DND-41 (cell line): ENCODE data around the gene INF2.

Experiments
- ATAC-seq: fragments of 200-7000 bp; cut with Tn5 transposase; 3 replicates; pipeline ENCODE4 v1.9.1; 2021; ENCODE audit warnings: low read depth; ENCODE audit not compliant: insufficient read depth
- DNase-seq: peaks from one replicate; pipeline ENCODE4 v3.0.0-alpha.2; 2020
- H2AFZ ChIP-seq: 2 replicates; pipeline ENCODE4 v1.6.0; 2012; ENCODE audit warnings: low read depth, low read length
- H3K27ac ChIP-seq: 2 replicates; pipeline ENCODE4 v1.5.1; 2012; ENCODE audit warnings: low read length, inconsistent platforms
- H3K27me3 ChIP-seq: fragments of 200-600 bp; sonication (generic); 2 replicates; pipeline ENCODE4 v1.6.0; 2012; ENCODE audit warnings: low read length, mild to moderate bottlenecking, inconsistent platforms; ENCODE audit not compliant: insufficient read depth, poor library complexity
- H3K36me3 ChIP-seq: 2 replicates; pipeline ENCODE4 v1.5.1; 2012; ENCODE audit warnings: low read length, inconsistent platforms; ENCODE audit not compliant: insufficient read depth
- H3K4me1 ChIP-seq: 2 replicates; pipeline ENCODE4 v1.5.1; 2012; ENCODE audit warnings: mild to moderate bottlenecking, low read length; ENCODE audit not compliant: insufficient read depth
- H3K4me2 ChIP-seq: 2 replicates; pipeline ENCODE4 v1.6.0; 2012; ENCODE audit warnings: mild to moderate bottlenecking, moderate library complexity, low read length, inconsistent platforms; ENCODE audit not compliant: insufficient read depth
- H3K4me3 ChIP-seq, 2 experiments: fragments of 200-600 bp in 1 of 2; shearing (Covaris generic) in 1 of 2; 2 replicates each; pipeline ENCODE4 v1.5.1; 2012 to 2016; ENCODE audit warnings: inconsistent platforms in 2 of 2, low read length in 2 of 2, mild to moderate bottlenecking in 2 of 2, low read depth in 1 of 2, moderate library complexity in 1 of 2
- H3K79me2 ChIP-seq: 2 replicates; pipeline ENCODE4 v1.6.0; 2012; ENCODE audit warnings: low read length, inconsistent platforms; ENCODE audit not compliant: insufficient read depth
- H3K9ac ChIP-seq: 2 replicates; pipeline ENCODE4 v1.6.0; 2012; ENCODE audit warnings: low read depth, mild to moderate bottlenecking, inconsistent platforms, low read length, moderate library complexity
- H3K9me3 ChIP-seq: 2 replicates; pipeline ENCODE4 v1.5.1; 2012; ENCODE audit warnings: low read length, moderate library complexity, mild to moderate bottlenecking, inconsistent platforms; ENCODE audit not compliant: insufficient read depth, severe bottlenecking
- H4K20me1 ChIP-seq: 2 replicates; pipeline ENCODE4 v1.6.0; 2012; ENCODE audit warnings: low read length; ENCODE audit not compliant: insufficient read depth
- EZH2 ChIP-seq: IDR thresholded peaks from 3 replicates; pipeline ENCODE4 v1.6.1; 2012; ENCODE audit warnings: borderline replicate concordance, low read depth, mild to moderate bottlenecking, moderate library complexity, low read length, inconsistent platforms; ENCODE audit not compliant: severe bottlenecking
- TF ChIP-seq, protein P1 (sequence below): IDR thresholded peaks from 2 replicates; pipeline ENCODE4 v1.5.1; 2012; ENCODE audit warnings: borderline replicate concordance, low read length, moderate library complexity, mild to moderate bottlenecking; ENCODE audit not compliant: poor library complexity, severe bottlenecking; ENCODE audit errors: extremely low read depth

Gene INF2

DNA sequence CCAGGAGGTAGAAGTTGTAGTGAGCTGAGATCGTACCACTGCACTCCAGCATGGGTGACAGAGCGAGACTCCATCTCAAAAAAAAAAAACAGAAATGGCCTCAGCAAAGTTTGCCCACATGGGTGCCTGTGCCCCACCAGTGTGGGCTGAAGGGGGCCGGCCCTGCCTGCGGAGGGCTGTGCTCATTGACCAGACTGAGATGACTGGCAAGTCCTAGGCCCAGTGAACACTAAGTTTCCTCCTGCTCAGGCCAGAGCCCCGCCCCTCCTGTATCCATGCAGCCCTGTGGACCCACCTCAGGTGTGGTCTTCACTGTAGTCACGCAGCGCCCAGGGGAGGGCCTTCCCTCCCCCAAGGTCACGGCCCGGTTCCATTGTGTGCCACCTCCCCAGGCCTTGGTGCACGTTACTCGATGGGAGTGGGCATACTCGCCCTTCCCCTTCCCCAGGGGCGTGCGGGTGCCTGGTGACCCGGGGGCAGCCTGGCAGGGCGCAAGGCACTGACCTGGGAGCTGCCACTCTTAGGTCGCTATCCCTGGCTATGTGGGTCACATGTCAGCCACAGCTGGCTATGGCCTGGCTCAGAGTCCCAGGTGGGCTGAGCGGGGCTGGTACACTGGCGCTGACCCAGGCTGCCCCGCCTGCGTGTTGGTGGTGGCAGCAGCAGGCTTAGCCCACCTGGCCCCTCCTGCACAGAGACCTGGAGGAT, 16.1 kb downstream of the INF2 start:
- no peak for TF ChIP-seq EZH2
- TF ChIP-seq, protein P1, sequence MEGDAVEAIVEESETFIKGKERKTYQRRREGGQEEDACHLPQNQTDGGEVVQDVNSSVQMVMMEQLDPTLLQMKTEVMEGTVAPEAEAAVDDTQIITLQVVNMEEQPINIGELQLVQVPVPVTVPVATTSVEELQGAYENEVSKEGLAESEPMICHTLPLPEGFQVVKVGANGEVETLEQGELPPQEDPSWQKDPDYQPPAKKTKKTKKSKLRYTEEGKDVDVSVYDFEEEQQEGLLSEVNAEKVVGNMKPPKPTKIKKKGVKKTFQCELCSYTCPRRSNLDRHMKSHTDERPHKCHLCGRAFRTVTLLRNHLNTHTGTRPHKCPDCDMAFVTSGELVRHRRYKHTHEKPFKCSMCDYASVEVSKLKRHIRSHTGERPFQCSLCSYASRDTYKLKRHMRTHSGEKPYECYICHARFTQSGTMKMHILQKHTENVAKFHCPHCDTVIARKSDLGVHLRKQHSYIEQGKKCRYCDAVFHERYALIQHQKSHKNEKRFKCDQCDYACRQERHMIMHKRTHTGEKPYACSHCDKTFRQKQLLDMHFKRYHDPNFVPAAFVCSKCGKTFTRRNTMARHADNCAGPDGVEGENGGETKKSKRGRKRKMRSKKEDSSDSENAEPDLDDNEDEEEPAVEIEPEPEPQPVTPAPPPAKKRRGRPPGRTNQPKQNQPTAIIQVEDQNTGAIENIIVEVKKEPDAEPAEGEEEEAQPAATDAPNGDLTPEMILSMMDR: no peak
- Histone ChIP-seq H3K9me3 (no peaks in the 10 kb centered on the region), H2AFZ (no peak overlapping the region), H3K4me2 (no peak overlapping the region), H3K4me3 (no peak overlapping the region), H3K27me3 (no peaks in the 10 kb centered on the region), H3K4me1 (no peaks in the 10 kb centered on the region), H3K79me2 (0 out of 2 replicates have a peak, but pooled peaks cover 2% of the 10 kb centered on the region), H3K9ac (no peak overlapping the region), H3K36me3 (peaks cover 64% of the 10 kb centered on the region), H3K27ac (no peak overlapping the region), H4K20me1 (peaks cover 29% of the 10 kb centered on the region)
- ATAC-seq (no peak), DNase-seq (no peak)

DNA sequence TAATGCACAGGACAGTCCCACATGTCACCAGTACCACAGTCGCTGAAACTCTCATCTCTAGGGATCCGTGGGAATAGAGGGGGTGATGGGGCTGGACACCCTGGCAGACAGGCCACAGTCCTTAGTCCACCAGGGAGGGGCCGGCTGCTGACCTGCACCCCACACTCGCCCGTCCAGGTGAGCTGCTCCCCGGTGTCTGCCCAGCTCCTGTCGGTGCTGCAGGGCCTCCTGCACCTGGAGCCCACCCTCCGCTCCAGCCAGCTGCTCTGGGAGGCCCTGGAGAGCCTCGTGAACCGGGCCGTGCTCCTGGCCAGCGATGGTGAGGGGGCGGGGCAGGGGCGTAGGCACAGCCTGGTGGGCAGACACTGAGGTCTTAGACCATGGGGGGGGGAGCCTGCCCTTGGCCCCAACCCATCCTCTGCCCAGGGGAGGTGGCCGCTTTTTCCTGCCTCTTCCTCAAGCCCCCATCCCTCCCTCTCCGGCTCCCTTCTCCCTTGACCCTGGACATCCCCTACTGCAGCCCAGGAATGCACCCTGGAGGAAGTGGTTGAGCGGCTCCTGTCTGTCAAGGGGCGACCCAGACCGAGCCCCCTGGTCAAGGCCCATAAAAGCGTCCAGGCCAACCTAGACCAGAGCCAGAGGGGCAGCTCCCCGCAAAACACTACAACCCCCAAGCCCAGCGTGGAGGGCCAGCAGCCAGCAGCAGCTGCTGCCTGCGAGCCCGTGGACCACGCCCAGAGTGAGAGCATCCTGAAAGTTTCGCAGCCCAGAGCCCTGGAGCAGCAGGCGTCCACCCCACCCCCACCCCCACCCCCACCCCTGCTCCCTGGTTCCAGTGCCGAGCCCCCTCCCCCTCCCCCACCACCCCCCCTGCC, 17.6 kb downstream of the INF2 start:
- TF ChIP-seq, protein P1: no peak
- Histone ChIP-seq H3K9me3 (no peaks in the 10 kb centered on the region), H3K79me2 (no peaks in the 10 kb centered on the region), H3K4me2 (no peak overlapping the region), H3K27ac (no peak overlapping the region), H3K4me1 (no peaks in the 10 kb centered on the region), H3K9ac (no peak overlapping the region), H3K27me3 (no peaks in the 10 kb centered on the region), H3K4me3 (no peak overlapping the region), H3K36me3 (peaks cover 67% of the 10 kb centered on the region), H2AFZ (no peak overlapping the region), H4K20me1 (peaks cover 21% of the 10 kb centered on the region)
- no peak for DNase-seq
- ATAC-seq: no peak

DNA sequence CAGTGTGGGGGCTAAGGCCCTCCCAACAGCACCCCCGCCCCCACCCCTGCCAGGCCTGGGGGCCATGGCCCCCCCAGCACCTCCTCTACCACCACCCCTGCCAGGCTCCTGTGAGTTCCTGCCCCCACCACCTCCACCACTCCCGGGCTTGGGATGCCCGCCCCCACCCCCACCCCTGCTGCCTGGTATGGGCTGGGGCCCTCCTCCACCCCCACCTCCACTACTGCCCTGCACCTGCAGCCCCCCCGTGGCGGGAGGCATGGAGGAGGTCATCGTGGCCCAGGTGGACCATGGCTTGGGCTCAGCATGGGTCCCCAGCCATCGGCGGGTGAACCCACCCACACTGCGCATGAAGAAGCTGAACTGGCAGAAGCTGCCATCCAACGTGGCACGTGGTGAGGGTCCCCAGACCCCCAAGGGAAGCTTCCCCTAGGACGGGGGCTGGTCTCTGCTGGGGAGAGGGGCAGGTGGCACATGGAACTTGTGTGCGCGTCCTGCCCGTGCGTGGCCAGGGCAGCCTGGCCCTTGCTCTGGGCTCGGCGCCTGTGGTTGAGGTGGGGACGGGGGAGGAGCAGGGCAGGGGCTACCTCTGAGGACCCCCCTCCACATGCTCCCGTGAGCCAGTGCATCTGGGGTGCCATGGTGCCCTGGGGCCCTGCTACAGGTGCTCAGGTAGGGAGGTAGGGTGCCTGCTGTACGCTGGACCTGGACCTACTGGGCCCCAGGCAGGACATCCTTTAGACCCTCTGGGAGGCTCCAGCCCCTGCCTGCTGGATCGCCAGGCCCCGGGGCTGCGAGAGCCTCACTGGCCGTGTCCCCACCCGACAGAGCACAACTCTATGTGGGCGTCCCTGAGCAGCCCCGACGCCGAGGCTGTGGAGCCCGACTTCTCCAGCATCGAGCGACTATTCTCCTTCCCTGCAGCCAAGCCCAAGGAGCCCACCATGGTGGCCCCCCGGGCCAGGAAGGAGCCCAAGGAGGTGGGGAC, 18.5 kb downstream of the INF2 start:
- no peak overlapping the region for H3K4me2 ChIP-seq
- H3K9me3 ChIP-seq: no peaks in the 10 kb centered on the region
- no peak overlapping the region for H3K4me3 ChIP-seq
- no peak overlapping the region for H2AFZ ChIP-seq
- DNase-seq (no peak), ATAC-seq (peak; percentile 7; the same call in 2 of the 3 replicates)
- no peaks in the 10 kb centered on the region for H3K4me1 ChIP-seq
- H3K79me2 ChIP-seq: no peaks in the 10 kb centered on the region
- H4K20me1 ChIP-seq: peaks cover 18% of the 10 kb centered on the region
- H3K9ac ChIP-seq: no peak overlapping the region
- H3K27me3 ChIP-seq: no peaks in the 10 kb centered on the region
- H3K27ac ChIP-seq: no peak overlapping the region
- TF ChIP-seq, protein P1: no peak
- no peak for TF ChIP-seq EZH2
- peaks cover 68% of the 10 kb centered on the region for H3K36me3 ChIP-seq
